Body of pancreas (tissue), 4 donors: ENCODE data around the gene SLCO3A1. TPM values are rescaled to one million over a fixed set of nuclear protein-coding genes. Genes with fewer than 3 reads are reported as not detected.

Source experiments
- ATAC-seq: fragments of 150-250 bp; one replicate; pipeline ENCODE4 v1.9.1; 2016
- DNase-seq, 4 donors: peaks; one replicate each; pipeline ENCODE4 v3.0.0-alpha.2; 2019
- H3K27ac ChIP-seq, 4 donors: fragments of 200-600 bp; sonication (generic); 1 replicate in 3 of 4; 2 replicates in 1 of 4; pipeline versions ENCODE4 v1.5.1 to v1.6.1; 2016 to 2019; ENCODE audit warnings: mild to moderate bottlenecking in 1 of 4, mixed read lengths in 1 of 4, moderate library complexity in 1 of 4
- H3K27me3 ChIP-seq, 2 donors: fragments of 200-600 bp; sonication (generic); one replicate each; pipeline ENCODE4 v1.6.0; 2016; ENCODE audit warnings: mild to moderate bottlenecking in 1 of 2
- H3K36me3 ChIP-seq, 2 donors: fragments of 200-600 bp; sonication (generic); replicated peaks in 1 of 2; 2 replicates each; pipeline ENCODE4 v1.5.1; 2016; ENCODE audit warnings: low read depth in 2 of 2; ENCODE audit not compliant: insufficient read depth in 1 of 2
- H3K4me1 ChIP-seq: fragments of 200-600 bp; sonication (generic); one replicate; pipeline ENCODE4 v1.6.0; 2016
- H3K4me3 ChIP-seq, 2 donors: fragments of 200-600 bp; sonication (generic); 1 replicate in 1 of 2; 2 replicates in 1 of 2; pipeline ENCODE4 v1.5.1; 2016 to 2019
- H3K9me3 ChIP-seq, 3 donors: fragments of 200-600 bp; sonication (generic); 1 replicate in 2 of 3; 2 replicates in 1 of 3; pipeline ENCODE4 v1.5.1; 2016
- POLR2A ChIP-seq, 3 donors: fragments of 450-650 bp; IDR thresholded peaks; one replicate each; pipeline ENCODE4 v1.6.1; 2016; ENCODE audit warnings: antibody characterized with exemption in 3 of 3, mild to moderate bottlenecking in 2 of 3
- WGBS, 2 donors: methylation state at CpG; one replicate each; pipeline ENCODE4 v1.1.5; 2017; 5-methylcytosine and 5-hydroxymethylcytosine counted together
- intact Hi-C: fragments of 100-400 bp; cut with DNase I; formaldehyde crosslinking; loops from one replicate; pipeline ENCODE4 v1.15.1; 2023
- total RNA-seq, 2 donors: library from RNA; depleted of rRNA; stranded (reverse); fragments of >200 nt; gene quantifications; one replicate each; pipeline ENCODE4 v1.1.0, GENCODE V29; 2016
- TF ChIP-seq, protein P1 (sequence below), 7 experiments: fragments of 450-650 bp in 4 of 7; fragments of 200-600 bp in 3 of 7; sonication (generic) in 3 of 7; IDR thresholded peaks; one replicate each; pipeline ENCODE4 v1.5.1; 2016 to 2019; ENCODE audit warnings: antibody characterized with exemption in 7 of 7

Gene SLCO3A1
- total RNA-seq, 2 donors from 2014 or later, result 5.7 to 12.9 TPM

- Histone ChIP-seq H3K27me3 (no peaks in the 10 kb centered on the region), H3K36me3 (no peaks in the 10 kb centered on the region), H3K4me3 (no peak overlapping the region), H3K4me1 (peaks cover 56% of the 10 kb centered on the region), H3K27ac (peak overlapping the region; percentile 72 to 88 (median 80)), H3K9me3 (no peaks in the 10 kb centered on the region)
- DNase-seq, result peak; percentile 35 to 66 (median 49)
- intact Hi-C loops, result no loop called here
- ATAC-seq, result peak; percentile 79
- 18 to 22% methylated on average over 16 to 19 of the region's 19 CpGs for whole genome bisulfite sequencing, 2 donors
- TF ChIP-seq, protein P1, sequence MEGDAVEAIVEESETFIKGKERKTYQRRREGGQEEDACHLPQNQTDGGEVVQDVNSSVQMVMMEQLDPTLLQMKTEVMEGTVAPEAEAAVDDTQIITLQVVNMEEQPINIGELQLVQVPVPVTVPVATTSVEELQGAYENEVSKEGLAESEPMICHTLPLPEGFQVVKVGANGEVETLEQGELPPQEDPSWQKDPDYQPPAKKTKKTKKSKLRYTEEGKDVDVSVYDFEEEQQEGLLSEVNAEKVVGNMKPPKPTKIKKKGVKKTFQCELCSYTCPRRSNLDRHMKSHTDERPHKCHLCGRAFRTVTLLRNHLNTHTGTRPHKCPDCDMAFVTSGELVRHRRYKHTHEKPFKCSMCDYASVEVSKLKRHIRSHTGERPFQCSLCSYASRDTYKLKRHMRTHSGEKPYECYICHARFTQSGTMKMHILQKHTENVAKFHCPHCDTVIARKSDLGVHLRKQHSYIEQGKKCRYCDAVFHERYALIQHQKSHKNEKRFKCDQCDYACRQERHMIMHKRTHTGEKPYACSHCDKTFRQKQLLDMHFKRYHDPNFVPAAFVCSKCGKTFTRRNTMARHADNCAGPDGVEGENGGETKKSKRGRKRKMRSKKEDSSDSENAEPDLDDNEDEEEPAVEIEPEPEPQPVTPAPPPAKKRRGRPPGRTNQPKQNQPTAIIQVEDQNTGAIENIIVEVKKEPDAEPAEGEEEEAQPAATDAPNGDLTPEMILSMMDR (IDR thresholded peaks at IDR 0.05), result no peak
- TF ChIP-seq POLR2A (IDR thresholded peaks at IDR 0.05), result peak in 1 of 3 donors; percentile 32
These were observed 94.4 kb downstream of the SLCO3A1 start for GRCh38 chr15:91947683-91948608.

DNA sequence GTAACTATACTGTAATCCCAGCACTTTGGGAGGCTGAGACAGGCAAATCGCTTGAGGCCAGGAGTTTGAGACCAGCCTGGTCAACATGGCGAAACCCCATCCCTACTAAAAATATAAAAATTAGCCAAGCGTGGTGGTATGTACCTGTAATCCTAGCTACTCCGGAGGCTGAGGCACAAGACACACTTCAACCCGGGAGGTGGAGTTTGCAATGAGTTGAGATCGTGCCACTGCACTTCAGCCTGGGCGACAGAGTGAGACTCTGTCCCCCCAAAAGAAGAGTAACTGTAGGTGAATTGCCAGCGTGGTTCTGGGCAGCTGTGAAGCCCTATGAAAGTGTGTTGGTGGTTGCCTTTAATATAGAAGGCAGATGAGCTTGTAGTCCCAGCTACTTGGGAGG, 95.9 kb downstream of the SLCO3A1 start:
- Histone ChIP-seq H3K4me1 (peaks cover 43% of the 10 kb centered on the region), H3K9me3 (no peaks in the 10 kb centered on the region), H3K27ac (peak overlapping the region; percentile 13 to 88 (median 80)), H3K27me3 (no peaks in the 10 kb centered on the region), H3K4me3 (no peak overlapping the region), H3K36me3 (no peaks in the 10 kb centered on the region)
- 84 to 94% methylated on average over 8 of the region's 8 CpGs for WGBS, 2 donors
- DNase-seq (no peak), ATAC-seq (no peak)
- TF ChIP-seq, protein P1 (IDR thresholded peaks at IDR 0.05), result no peak
- TF ChIP-seq POLR2A (IDR thresholded peaks at IDR 0.05), result no peak
- intact Hi-C loops, result no loop called here

DNA sequence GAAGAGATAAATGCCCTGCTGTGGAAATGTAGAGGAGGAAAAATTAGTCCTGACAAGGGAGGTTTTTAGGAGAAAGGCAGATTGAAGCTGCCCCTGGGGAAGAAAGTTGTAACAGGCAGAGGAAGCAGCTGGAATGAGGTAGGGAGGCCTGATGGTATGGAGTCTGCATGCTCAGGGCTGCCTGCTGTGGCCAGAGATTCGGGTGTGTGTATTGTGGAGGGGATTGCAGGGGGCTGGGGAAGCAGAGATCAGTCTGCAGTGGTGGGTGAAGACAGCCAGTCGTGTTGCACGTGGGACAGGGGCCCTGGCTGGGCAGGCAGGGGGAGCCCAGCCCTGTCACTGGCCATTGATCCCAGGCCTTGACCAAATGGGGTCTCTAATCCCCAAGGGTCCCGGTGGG, 96.5 kb downstream of the SLCO3A1 start:
- Histone ChIP-seq H3K4me3 (no peak overlapping the region), H3K27ac (peak overlapping the region in 3 of 4 donors; percentile 79 to 88 (median 80)), H3K4me1 (peaks cover 43% of the 10 kb centered on the region), H3K9me3 (no peaks in the 10 kb centered on the region), H3K36me3 (no peaks in the 10 kb centered on the region), H3K27me3 (no peaks in the 10 kb centered on the region)
- TF ChIP-seq POLR2A (IDR thresholded peaks at IDR 0.05), result no peak
- TF ChIP-seq, protein P1 (IDR thresholded peaks at IDR 0.05), result no peak
- WGBS, 2 donors, result 60 to 64% methylated on average over 3 to 4 of the region's 4 CpGs
- intact Hi-C loops, result no loop called here
- DNase-seq, result no peak
- ATAC-seq, result no peak

DNA sequence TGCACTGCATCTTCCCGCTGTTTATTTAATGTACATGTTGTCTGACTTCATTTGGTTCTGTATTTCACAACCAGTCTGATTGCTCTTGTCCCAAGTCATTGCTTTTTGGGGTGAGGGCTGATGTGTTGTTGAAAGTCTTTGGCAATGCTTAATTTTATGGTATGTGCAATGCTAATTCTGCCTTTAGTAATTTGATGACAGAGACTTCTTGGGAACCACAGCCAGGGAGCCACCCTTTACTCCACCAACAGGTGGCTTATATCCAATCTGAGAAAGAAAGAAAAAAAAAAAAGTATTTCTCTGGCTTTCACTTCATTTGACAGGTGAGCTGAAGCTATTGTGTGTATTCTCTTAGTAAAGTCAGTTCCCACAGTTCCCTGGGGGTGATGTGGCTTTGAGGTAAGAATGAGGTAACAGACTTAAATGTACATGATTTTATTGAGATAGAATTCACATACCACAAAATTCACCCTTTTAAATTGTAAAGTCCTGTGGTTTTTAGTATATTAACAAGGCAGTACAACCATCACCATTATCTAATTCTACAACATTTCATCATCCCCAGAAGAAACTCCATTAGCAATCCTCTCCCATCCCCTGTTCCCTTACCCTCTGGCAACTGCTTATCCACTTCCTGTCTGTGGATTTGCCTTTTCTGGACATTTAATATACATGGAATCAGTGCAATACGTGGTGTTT, 97.3 kb downstream of the SLCO3A1 start:
- no peaks in the 10 kb centered on the region for H3K9me3 ChIP-seq
- H3K27ac ChIP-seq, result peak overlapping the region in 2 of 4 donors; percentile 79 to 88

More for the DNA sequence above, 97.3 kb downstream of the SLCO3A1 start:
- Histone ChIP-seq H3K27me3 (no peaks in the 10 kb centered on the region), H3K4me3 (no peak overlapping the region), H3K4me1 (peaks cover 43% of the 10 kb centered on the region), H3K36me3 (no peaks in the 10 kb centered on the region)
- DNase-seq, result no peak
- ATAC-seq, result no peak
- TF ChIP-seq, protein P1 (IDR thresholded peaks at IDR 0.05), result no peak
- TF ChIP-seq POLR2A (IDR thresholded peaks at IDR 0.05), result no peak
- intact Hi-C loops, result no loop called here
- 77 to 89% methylated on average over 2 of the region's 2 CpGs for WGBS, 2 donors
